ENCODE measurements around the gene NIP7. TPM values are rescaled to one million over a fixed set of nuclear protein-coding genes. Genes with fewer than 3 reads are reported as not detected.

NIP7 gene
- total and polyA plus RNA-seq, 9 of the 15 experiments (the other 6 are each of a cell fraction or from before 2014, with no cell fraction given) = 28.9 to 85.5 (median 72.5) TPM

DNA sequence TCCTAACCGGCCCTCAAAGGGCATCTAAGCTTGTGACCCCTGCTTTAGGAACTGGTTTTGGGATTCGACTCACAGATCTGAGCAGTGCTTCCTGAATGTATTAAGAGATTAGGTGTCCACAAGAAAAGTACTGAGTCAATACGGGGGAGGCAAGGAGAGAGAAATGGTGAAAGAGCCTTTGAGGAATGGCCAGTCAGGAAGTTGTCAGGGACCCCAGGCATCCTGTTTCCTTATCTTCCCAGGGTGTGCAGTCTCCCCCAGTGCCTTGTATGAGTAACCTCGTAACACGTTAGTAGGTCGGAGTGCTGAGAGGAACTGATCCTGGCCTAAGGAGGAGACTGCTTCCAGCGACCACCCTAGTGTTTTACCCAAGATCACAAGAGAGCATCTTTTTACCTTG, 28.4 kb downstream of the NIP7 start (continued):
- TF ChIP-seq, protein P1, sequence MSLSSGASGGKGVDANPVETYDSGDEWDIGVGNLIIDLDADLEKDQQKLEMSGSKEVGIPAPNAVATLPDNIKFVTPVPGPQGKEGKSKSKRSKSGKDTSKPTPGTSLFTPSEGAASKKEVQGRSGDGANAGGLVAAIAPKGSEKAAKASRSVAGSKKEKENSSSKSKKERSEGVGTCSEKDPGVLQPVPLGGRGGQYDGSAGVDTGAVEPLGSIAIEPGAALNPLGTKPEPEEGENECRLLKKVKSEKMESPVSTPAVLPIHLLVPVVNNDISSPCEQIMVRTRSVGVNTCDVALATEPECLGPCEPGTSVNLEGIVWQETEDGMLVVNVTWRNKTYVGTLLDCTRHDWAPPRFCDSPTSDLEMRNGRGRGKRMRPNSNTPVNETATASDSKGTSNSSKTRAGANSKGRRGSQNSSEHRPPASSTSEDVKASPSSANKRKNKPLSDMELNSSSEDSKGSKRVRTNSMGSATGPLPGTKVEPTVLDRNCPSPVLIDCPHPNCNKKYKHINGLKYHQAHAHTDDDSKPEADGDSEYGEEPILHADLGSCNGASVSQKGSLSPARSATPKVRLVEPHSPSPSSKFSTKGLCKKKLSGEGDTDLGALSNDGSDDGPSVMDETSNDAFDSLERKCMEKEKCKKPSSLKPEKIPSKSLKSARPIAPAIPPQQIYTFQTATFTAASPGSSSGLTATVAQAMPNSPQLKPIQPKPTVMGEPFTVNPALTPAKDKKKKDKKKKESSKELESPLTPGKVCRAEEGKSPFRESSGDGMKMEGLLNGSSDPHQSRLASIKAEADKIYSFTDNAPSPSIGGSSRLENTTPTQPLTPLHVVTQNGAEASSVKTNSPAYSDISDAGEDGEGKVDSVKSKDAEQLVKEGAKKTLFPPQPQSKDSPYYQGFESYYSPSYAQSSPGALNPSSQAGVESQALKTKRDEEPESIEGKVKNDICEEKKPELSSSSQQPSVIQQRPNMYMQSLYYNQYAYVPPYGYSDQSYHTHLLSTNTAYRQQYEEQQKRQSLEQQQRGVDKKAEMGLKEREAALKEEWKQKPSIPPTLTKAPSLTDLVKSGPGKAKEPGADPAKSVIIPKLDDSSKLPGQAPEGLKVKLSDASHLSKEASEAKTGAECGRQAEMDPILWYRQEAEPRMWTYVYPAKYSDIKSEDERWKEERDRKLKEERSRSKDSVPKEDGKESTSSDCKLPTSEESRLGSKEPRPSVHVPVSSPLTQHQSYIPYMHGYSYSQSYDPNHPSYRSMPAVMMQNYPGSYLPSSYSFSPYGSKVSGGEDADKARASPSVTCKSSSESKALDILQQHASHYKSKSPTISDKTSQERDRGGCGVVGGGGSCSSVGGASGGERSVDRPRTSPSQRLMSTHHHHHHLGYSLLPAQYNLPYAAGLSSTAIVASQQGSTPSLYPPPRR (CRISPR knock-in tag; IDR thresholded peaks at IDR 0.05; ENCODE audit: borderline replicate concordance) = no peak
- TF ChIP-seq, protein P2, sequence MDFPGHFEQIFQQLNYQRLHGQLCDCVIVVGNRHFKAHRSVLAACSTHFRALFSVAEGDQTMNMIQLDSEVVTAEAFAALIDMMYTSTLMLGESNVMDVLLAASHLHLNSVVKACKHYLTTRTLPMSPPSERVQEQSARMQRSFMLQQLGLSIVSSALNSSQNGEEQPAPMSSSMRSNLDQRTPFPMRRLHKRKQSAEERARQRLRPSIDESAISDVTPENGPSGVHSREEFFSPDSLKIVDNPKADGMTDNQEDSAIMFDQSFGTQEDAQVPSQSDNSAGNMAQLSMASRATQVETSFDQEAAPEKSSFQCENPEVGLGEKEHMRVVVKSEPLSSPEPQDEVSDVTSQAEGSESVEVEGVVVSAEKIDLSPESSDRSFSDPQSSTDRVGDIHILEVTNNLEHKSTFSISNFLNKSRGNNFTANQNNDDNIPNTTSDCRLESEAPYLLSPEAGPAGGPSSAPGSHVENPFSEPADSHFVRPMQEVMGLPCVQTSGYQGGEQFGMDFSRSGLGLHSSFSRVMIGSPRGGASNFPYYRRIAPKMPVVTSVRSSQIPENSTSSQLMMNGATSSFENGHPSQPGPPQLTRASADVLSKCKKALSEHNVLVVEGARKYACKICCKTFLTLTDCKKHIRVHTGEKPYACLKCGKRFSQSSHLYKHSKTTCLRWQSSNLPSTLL (IDR thresholded peaks at IDR 0.05) = no peak
- TF ChIP-seq HDAC1 (IDR thresholded peaks at IDR 0.05) (0 out of 4 replicates have a peak, but pooled peaks of 1 of the 2 experiments have one; percentile 28), NR2F6 (CRISPR knock-in tag; IDR thresholded peaks at IDR 0.05) (no peak), ZNF277 (CRISPR knock-in tag; IDR thresholded peaks at IDR 0.05; ENCODE audit: borderline replicate concordance) (no peak), ZNF740 (CRISPR knock-in tag; IDR thresholded peaks at IDR 0.05) (0 out of 2 replicates have a peak, but pooled peaks have one; percentile 15), ZNF740 (tag; IDR thresholded peaks at IDR 0.05) (no peak)
- TF ChIP-seq, protein P3, sequence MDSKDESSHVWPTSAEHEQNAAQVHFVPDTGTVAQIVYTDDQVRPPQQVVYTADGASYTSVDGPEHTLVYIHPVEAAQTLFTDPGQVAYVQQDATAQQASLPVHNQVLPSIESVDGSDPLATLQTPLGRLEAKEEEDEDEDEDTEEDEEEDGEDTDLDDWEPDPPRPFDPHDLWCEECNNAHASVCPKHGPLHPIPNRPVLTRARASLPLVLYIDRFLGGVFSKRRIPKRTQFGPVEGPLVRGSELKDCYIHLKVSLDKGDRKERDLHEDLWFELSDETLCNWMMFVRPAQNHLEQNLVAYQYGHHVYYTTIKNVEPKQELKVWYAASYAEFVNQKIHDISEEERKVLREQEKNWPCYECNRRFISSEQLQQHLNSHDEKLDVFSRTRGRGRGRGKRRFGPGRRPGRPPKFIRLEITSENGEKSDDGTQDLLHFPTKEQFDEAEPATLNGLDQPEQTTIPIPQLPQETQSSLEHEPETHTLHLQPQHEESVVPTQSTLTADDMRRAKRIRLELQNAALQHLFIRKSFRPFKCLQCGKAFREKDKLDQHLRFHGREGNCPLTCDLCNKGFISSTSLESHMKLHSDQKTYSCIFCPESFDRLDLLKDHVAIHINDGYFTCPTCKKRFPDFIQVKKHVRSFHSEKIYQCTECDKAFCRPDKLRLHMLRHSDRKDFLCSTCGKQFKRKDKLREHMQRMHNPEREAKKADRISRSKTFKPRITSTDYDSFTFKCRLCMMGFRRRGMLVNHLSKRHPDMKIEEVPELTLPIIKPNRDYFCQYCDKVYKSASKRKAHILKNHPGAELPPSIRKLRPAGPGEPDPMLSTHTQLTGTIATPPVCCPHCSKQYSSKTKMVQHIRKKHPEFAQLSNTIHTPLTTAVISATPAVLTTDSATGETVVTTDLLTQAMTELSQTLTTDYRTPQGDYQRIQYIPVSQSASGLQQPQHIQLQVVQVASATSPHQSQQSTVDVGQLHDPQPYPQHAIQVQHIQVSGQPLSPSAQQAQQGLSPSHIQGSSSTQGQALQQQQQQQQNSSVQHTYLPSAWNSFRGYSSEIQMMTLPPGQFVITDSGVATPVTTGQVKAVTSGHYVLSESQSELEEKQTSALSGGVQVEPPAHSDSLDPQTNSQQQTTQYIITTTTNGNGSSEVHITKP (IDR thresholded peaks at IDR 0.05; ENCODE audit: partially characterized antibody) = no peak
- TF ChIP-seq, protein P4, sequence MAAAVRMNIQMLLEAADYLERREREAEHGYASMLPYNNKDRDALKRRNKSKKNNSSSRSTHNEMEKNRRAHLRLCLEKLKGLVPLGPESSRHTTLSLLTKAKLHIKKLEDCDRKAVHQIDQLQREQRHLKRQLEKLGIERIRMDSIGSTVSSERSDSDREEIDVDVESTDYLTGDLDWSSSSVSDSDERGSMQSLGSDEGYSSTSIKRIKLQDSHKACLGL (CRISPR knock-in tag; IDR thresholded peaks at IDR 0.05; ENCODE audit: borderline replicate concordance, poor library complexity, severe bottlenecking) = no peak

Data from K562 (cell line).